Endothelial cell of umbilical vein (primary cell): ENCODE data around the gene VMP1. TPM values are rescaled to one million over a fixed set of nuclear protein-coding genes. Genes with fewer than 3 reads are reported as not detected.

Experiments used
- BruUV-seq: library from RNA; stranded (reverse); fragments of 400-500 nt; replicated peaks from 2 replicates; lab custom pipeline; 2021; lab: Mats Ljungman, UMichigan
- CTCF ChIA-PET: fragments of 300-600, 350-600 bp; sonication (Branson Sonifier 250); formaldehyde crosslinking; loops from one replicate; lab custom pipeline; 2021; ENCODE audit warnings: antibody characterized with exemption, inconsistent platforms; lab: Charles Lee
- POLR2A ChIA-PET: fragments of 300-600, 350-600 bp; sonication (Branson Sonifier 250); formaldehyde crosslinking; loops from one replicate; lab custom pipeline; 2021; ENCODE audit warnings: antibody characterized with exemption, inconsistent platforms; lab: Charles Lee
- DNase-seq: peaks from one replicate; pipeline ENCODE4 v3.0.0-alpha.2; 2011; ENCODE audit warnings: low read depth, low spot score
- FAIRE-seq: peaks from 2 replicates; lab custom pipeline; 2011; peaks lifted over from hg19 to GRCh38; lab: Jason Lieb, UNC
- H2AFZ ChIP-seq: 2 replicates; pipeline ENCODE4 v1.6.0; 2012; ENCODE audit warnings: low read depth, low read length, control low read depth, inconsistent platforms
- H3K27ac ChIP-seq: 2 replicates; pipeline ENCODE4 v1.5.1; 2011; ENCODE audit warnings: low read depth, mild to moderate bottlenecking, control low read depth, low read length, moderate library complexity; ENCODE audit not compliant: insufficient read depth
- H3K27me3 ChIP-seq, 2 experiments: 2 replicates each; pipeline versions ENCODE4 v1.6.0 to v1.6.1; 2011; ENCODE audit warnings: low read length in 2 of 2, mixed read lengths in 1 of 2; ENCODE audit not compliant: control insufficient read depth in 2 of 2, insufficient read depth in 2 of 2
- H3K36me3 ChIP-seq, 2 experiments: 2 replicates in 1 of 2; 3 replicates in 1 of 2; pipeline ENCODE4 v1.5.1; 2011; ENCODE audit warnings: low read length in 2 of 2, mild to moderate bottlenecking in 1 of 2, moderate library complexity in 1 of 2; ENCODE audit not compliant: control insufficient read depth in 2 of 2, insufficient read depth in 2 of 2; ENCODE audit errors: extremely low read depth in 1 of 2
- H3K4me1 ChIP-seq: 3 replicates; pipeline ENCODE4 v1.5.1; 2011; ENCODE audit warnings: mild to moderate bottlenecking, low read length; ENCODE audit not compliant: control insufficient read depth, insufficient read depth; ENCODE audit errors: extremely low read depth
- H3K4me2 ChIP-seq: 2 replicates; pipeline ENCODE4 v1.6.1; 2011; ENCODE audit warnings: low read length, control low read depth, mixed read lengths; ENCODE audit not compliant: insufficient read depth
- H3K4me3 ChIP-seq, 3 experiments: fragments of 200-600 bp in 1 of 3; sonication (generic), shearing (Covaris generic) in 1 of 3; replicated peaks in 1 of 3; 2 replicates each; pipeline ENCODE4 v1.5.1; 2011 to 2016; ENCODE audit warnings: control low read depth in 3 of 3, low read length in 3 of 3, mild to moderate bottlenecking in 2 of 3, inconsistent platforms in 1 of 3, low read depth in 1 of 3, moderate library complexity in 1 of 3; ENCODE audit not compliant: insufficient read depth in 1 of 3
- H3K79me2 ChIP-seq: 2 replicates; pipeline ENCODE4 v1.6.0; 2012; ENCODE audit warnings: low read length, inconsistent platforms; ENCODE audit not compliant: control insufficient read depth, insufficient read depth
- H3K9ac ChIP-seq: replicated peaks from 2 replicates; pipeline ENCODE3; 2011; ENCODE audit warnings: low read length, control low read depth; ENCODE audit not compliant: insufficient read depth; ENCODE audit errors: extremely low read depth
- H3K9me1 ChIP-seq: replicated peaks from 3 replicates; pipeline ENCODE4 v1.6.0; 2011; ENCODE audit warnings: mild to moderate bottlenecking, low read length; ENCODE audit not compliant: control insufficient read depth, insufficient read depth; ENCODE audit errors: extremely low read depth
- H3K9me3 ChIP-seq: replicated peaks from 2 replicates; pipeline ENCODE4 v1.5.1; 2012; ENCODE audit warnings: low read length, inconsistent platforms; ENCODE audit not compliant: control insufficient read depth, insufficient read depth
- H4K20me1 ChIP-seq: replicated peaks from 2 replicates; pipeline ENCODE3; 2011; ENCODE audit warnings: mild to moderate bottlenecking, low read length; ENCODE audit not compliant: control insufficient read depth, insufficient read depth; ENCODE audit errors: extremely low read depth
- EZH2 ChIP-seq: IDR thresholded peaks from 2 replicates; pipeline ENCODE4 v1.6.1; 2012; ENCODE audit warnings: borderline replicate concordance, low read depth, mild to moderate bottlenecking, moderate library complexity, low read length, inconsistent platforms; ENCODE audit not compliant: severe bottlenecking
- FOS ChIP-seq: IDR thresholded peaks from 2 replicates; pipeline ENCODE4 v1.6.1; 2011; ENCODE audit warnings: mild to moderate bottlenecking, low read length, moderate library complexity, borderline replicate concordance; ENCODE audit not compliant: insufficient read depth
- GATA2 ChIP-seq: IDR thresholded peaks from 2 replicates; pipeline ENCODE4 v1.7.0; 2011; ENCODE audit warnings: low read depth, mild to moderate bottlenecking, moderate library complexity, mixed read lengths, low read length; ENCODE audit not compliant: insufficient read length, insufficient read depth
- JUN ChIP-seq: IDR thresholded peaks from 2 replicates; pipeline ENCODE4 v1.6.1; 2011; ENCODE audit warnings: borderline replicate concordance, low read depth; ENCODE audit not compliant: insufficient read length, insufficient read depth
- MYC ChIP-seq: IDR thresholded peaks from one replicate; pipeline ENCODE4 v1.6.1; 2011; ENCODE audit warnings: mild to moderate bottlenecking, low read depth, low read length
- POLR2A ChIP-seq: IDR thresholded peaks from 2 replicates; pipeline ENCODE4 v1.6.1; 2012; ENCODE audit warnings: low read depth, mild to moderate bottlenecking, control low read depth, low read length
- POLR2AphosphoS5 ChIP-seq: IDR thresholded peaks from 2 replicates; pipeline ENCODE4 v1.6.1; 2012; ENCODE audit warnings: low read depth, mild to moderate bottlenecking, control low read depth, low read length, moderate library complexity; ENCODE audit not compliant: insufficient read depth
- dilution Hi-C: fragments of 300-500 bp; cut with MboI; formaldehyde crosslinking; loops from one replicate; pipeline ENCODE4 v1.15.0; 2019; ENCODE audit warnings: low sequenced_read_pairs; ENCODE audit not compliant: extremely low pct_ligation_motif_present
- intact Hi-C: fragments of 100-400 bp; cut with micrococcal nuclease; formaldehyde crosslinking; loops from one replicate; pipeline ENCODE4 v1.10.0; 2022
- polyA plus RNA-seq, 4 experiments: library from polyadenylated mRNA; depleted of rRNA in 3 of 4; stranded (reverse) in 3 of 4; unstranded in 1 of 4; fragments of >200 nt; gene quantifications; 2 replicates each; pipeline versions ENCODE4 v1.2.1 to v1.2.3, GENCODE V29; 2011 to 2012; ENCODE audit warnings: missing spikeins in 1 of 4
- total RNA-seq: library from RNA; stranded (reverse); gene quantifications from 2 replicates; pipeline ENCODE4 v1.2.3, GENCODE V29; 2021
- TF ChIP-seq, protein P1 (sequence below), 2 donors: IDR thresholded peaks; 1 replicate in 1 of 2; 2 replicates in 1 of 2; pipeline ENCODE4 v1.5.1; 2011; ENCODE audit warnings: low read length in 2 of 2, mild to moderate bottlenecking in 2 of 2, moderate library complexity in 2 of 2, control low read depth in 1 of 2, inconsistent platforms in 1 of 2, low read depth in 1 of 2; ENCODE audit not compliant: insufficient read depth in 1 of 2; ENCODE audit errors: extremely low read depth in 1 of 2
- TF ChIP-seq, protein P2 (sequence below): IDR thresholded peaks from 2 replicates; pipeline ENCODE4 v1.6.1; 2011; ENCODE audit not compliant: insufficient read depth, insufficient read length

Gene VMP1
- total and polyA plus RNA-seq, 2 donors (not counting 3 experiments of a cell fraction or from before 2014, with no cell fraction given) = 138 to 270 TPM

GRCh38 chr17:59751955-59752413 is 44.5 kb downstream of the VMP1 start:
- dilution Hi-C loops = no loop called here
- ChIA-PET CTCF (interaction anchor here (1.0 to 5.1 kb wide), 9 partner anchors 18 to 162 kb away, joined by 3 to 110 read pairs (median 5); no protein-coding TSS in a partner anchor), POLR2A (interaction anchor here (4.8 kb wide), 1 partner anchor 90 kb away, joined by 224 read pairs; no protein-coding TSS in a partner anchor)
- TF ChIP-seq EZH2 (no peak), JUN (no peak), POLR2AphosphoS5 (no peak), FOS (no peak), GATA2 (no peak), POLR2A (no peak), MYC (no peak)
- TF ChIP-seq, protein P1, sequence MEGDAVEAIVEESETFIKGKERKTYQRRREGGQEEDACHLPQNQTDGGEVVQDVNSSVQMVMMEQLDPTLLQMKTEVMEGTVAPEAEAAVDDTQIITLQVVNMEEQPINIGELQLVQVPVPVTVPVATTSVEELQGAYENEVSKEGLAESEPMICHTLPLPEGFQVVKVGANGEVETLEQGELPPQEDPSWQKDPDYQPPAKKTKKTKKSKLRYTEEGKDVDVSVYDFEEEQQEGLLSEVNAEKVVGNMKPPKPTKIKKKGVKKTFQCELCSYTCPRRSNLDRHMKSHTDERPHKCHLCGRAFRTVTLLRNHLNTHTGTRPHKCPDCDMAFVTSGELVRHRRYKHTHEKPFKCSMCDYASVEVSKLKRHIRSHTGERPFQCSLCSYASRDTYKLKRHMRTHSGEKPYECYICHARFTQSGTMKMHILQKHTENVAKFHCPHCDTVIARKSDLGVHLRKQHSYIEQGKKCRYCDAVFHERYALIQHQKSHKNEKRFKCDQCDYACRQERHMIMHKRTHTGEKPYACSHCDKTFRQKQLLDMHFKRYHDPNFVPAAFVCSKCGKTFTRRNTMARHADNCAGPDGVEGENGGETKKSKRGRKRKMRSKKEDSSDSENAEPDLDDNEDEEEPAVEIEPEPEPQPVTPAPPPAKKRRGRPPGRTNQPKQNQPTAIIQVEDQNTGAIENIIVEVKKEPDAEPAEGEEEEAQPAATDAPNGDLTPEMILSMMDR (IDR thresholded peaks at IDR 0.05; ENCODE audit: extremely low read depth in 1 of 2, insufficient read depth in 1 of 2, low read depth in 1 of 2, low read length in 2 of 2) = no peak
- TF ChIP-seq, protein P2, sequence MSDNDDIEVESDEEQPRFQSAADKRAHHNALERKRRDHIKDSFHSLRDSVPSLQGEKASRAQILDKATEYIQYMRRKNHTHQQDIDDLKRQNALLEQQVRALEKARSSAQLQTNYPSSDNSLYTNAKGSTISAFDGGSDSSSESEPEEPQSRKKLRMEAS = no peak
- Histone ChIP-seq H3K9me3 (no peaks in the 10 kb centered on the region), H3K9ac (no peak overlapping the region), H3K27ac (no peak overlapping the region), H3K4me1 (peaks cover 38% of the 10 kb centered on the region), H4K20me1 (no peaks in the 10 kb centered on the region), H3K79me2 (peaks cover 13% of the 10 kb centered on the region), H3K9me1 (no peaks in the 10 kb centered on the region), H3K36me3 (no peaks in the 10 kb centered on the region), H2AFZ (no peak overlapping the region), H3K4me2 (no peak overlapping the region), H3K27me3 (no peaks in the 10 kb centered on the region), H3K4me3 (no peak overlapping the region)
- no peak for FAIRE-seq
- no TSS peak for BruUV-seq
- intact Hi-C loops = no loop called here
- DNase-seq = no peak
